Measurements from ENCODE around the gene BTBD19. TPM values are rescaled to one million over a fixed set of nuclear protein-coding genes. Genes with fewer than 3 reads are reported as not detected.

BTBD19 gene
- total and polyA plus RNA-seq, 9 of the 15 experiments (the other 6 are each of a cell fraction or from before 2014, with no cell fraction given) = 0.22 to 2.0 (median 0.95) TPM

GRCh38 chr1:44835738-44836675, 27.7 kb downstream of the BTBD19 start (continued):
- no peak for TF ChIP-seq ARID3A (IDR thresholded peaks at IDR 0.05; ENCODE audit: borderline replicate concordance, low read depth, low read length)
- no peak for TF ChIP-seq SLC30A9 (CRISPR knock-in tag; IDR thresholded peaks at IDR 0.05)
- TF ChIP-seq ZEB2 (IDR thresholded peaks at IDR 0.05) = peak; percentile 61; the same call in 1 of the 2 replicates
- no peak for TF ChIP-seq ID3 (CRISPR knock-in tag; IDR thresholded peaks at IDR 0.05)
- TF ChIP-seq ID3 (tag; IDR thresholded peaks at IDR 0.05) = no peak
- TF ChIP-seq DDX20 (tag; IDR thresholded peaks at IDR 0.05; ENCODE audit: low read depth) = no peak
- no peak for TF ChIP-seq ZNF277 (CRISPR knock-in tag; IDR thresholded peaks at IDR 0.05; ENCODE audit: borderline replicate concordance)
- TF ChIP-seq ZNF77 (CRISPR knock-in tag; IDR thresholded peaks at IDR 0.05) = no peak
- TF ChIP-seq DLX4 (CRISPR knock-in tag; IDR thresholded peaks at IDR 0.05) = no peak
- no peak for TF ChIP-seq TCFL5 (CRISPR knock-in tag; conservative IDR thresholded peaks at IDR 0.05)
- no peak for TF ChIP-seq ZNF75A (CRISPR knock-in tag; IDR thresholded peaks at IDR 0.05)
- no peak for TF ChIP-seq EP400 (IDR thresholded peaks at IDR 0.05)
- 0 out of 2 replicates have a peak, but pooled peaks have one; percentile 12 for TF ChIP-seq HIVEP1 (CRISPR knock-in tag; IDR thresholded peaks at IDR 0.05)
- no peak for TF ChIP-seq HMBOX1 (IDR thresholded peaks at IDR 0.05)
- TF ChIP-seq FOXA1 (IDR thresholded peaks at IDR 0.05; ENCODE audit: borderline replicate concordance) = no peak
- TF ChIP-seq BRD4 (IDR thresholded peaks at IDR 0.05) = no peak
- TF ChIP-seq SRSF3 (IDR thresholded peaks at IDR 0.05; ENCODE audit: insufficient read depth, low read length) = no peak
- no peak for TF ChIP-seq ZC3H11A (IDR thresholded peaks at IDR 0.05; ENCODE audit: low read depth, low read length)
- TF ChIP-seq ELK1 (CRISPR knock-in tag; IDR thresholded peaks at IDR 0.05) = no peak
- TF ChIP-seq PPARD (CRISPR knock-in tag; IDR thresholded peaks at IDR 0.05) = no peak
- TF ChIP-seq CHD4 (IDR thresholded peaks at IDR 0.05; ENCODE audit: insufficient read depth, insufficient replicate concordance, low read depth, low read length, poor library complexity, severe bottlenecking) = no peak

All from K562 (cell line).